K562 (cell line): ENCODE data around the gene AP2M1. TPM values are rescaled to one million over a fixed set of nuclear protein-coding genes. Genes with fewer than 3 reads are reported as not detected.

Experiments
- ATAC-seq: fragments of 200-7000 bp; cut with Tn5 transposase; 3 replicates; pipeline ENCODE4 v1.9.1; 2020; ENCODE audit warnings: moderate library complexity
- BruUV-seq: library from RNA; stranded (reverse); fragments of 400-500 nt; replicated peaks from 2 replicates; lab custom pipeline; 2021; lab: Mats Ljungman, UMichigan
- CTCF ChIA-PET: fragments of 300-600 bp; formaldehyde crosslinking; extraction: SDS; loops from one replicate; lab custom pipeline; 2021; ENCODE audit warnings: low intra/inter-chr PET ratio; lab: Yijun Ruan, JAX
- POLR2A ChIA-PET: fragments of 300-600, 350-650 bp; sonication (Branson Sonifier 250); formaldehyde crosslinking; extraction: SDS; loops from one replicate; lab custom pipeline; 2021; ENCODE audit warnings: antibody characterized with exemption, inconsistent platforms; lab: Yijun Ruan, JAX
- DNase-seq, 4 experiments: peaks; one replicate each; pipeline versions ENCODE4 v3.0.0 to v3.0.0-alpha.2; 2011 to 2018; ENCODE audit warnings: low spot score in 3 of 4, mixed read lengths in 3 of 4; ENCODE audit errors: extremely low read depth in 1 of 4
- FAIRE-seq: peaks from 2 replicates; lab custom pipeline; 2011; peaks lifted over from hg19 to GRCh38; lab: Jason Lieb, UNC
- H2AFZ ChIP-seq: 2 replicates; pipeline ENCODE4 v1.6.0; 2011; ENCODE audit warnings: low read depth, low read length, control low read depth, inconsistent platforms
- H3K27ac ChIP-seq: fragments of 200-600 bp; 3 replicates; pipeline ENCODE4 v1.8.0; 2011; ENCODE audit warnings: low read depth, mild to moderate bottlenecking, control low read depth, inconsistent platforms, low read length, moderate library complexity, mixed read lengths; ENCODE audit errors: extremely low read depth
- H3K27me3 ChIP-seq, 2 experiments: fragments of 300-600 bp in 1 of 2; 2 replicates in 1 of 2; 3 replicates in 1 of 2; pipeline versions ENCODE4 v1.6.0 to v1.8.0; 2011; ENCODE audit warnings: inconsistent platforms in 2 of 2, low read length in 2 of 2, mild to moderate bottlenecking in 1 of 2, mixed read lengths in 1 of 2, moderate library complexity in 1 of 2; ENCODE audit not compliant: control insufficient read depth in 2 of 2, insufficient read depth in 2 of 2
- H3K36me3 ChIP-seq: fragments of 300-600 bp; 3 replicates; pipeline ENCODE4 v1.8.0; 2011; ENCODE audit warnings: mild to moderate bottlenecking, low read length, inconsistent platforms; ENCODE audit not compliant: control insufficient read depth, insufficient read depth
- H3K4me1 ChIP-seq, 2 experiments: fragments of 200-600 bp in 1 of 2; replicated peaks in 1 of 2; 2 replicates in 1 of 2; 3 replicates in 1 of 2; pipeline versions ENCODE4 v1.5.1 to v1.8.0; 2011; ENCODE audit warnings: inconsistent platforms in 2 of 2, low read length in 2 of 2, mild to moderate bottlenecking in 1 of 2, mixed read lengths in 1 of 2, moderate library complexity in 1 of 2; ENCODE audit not compliant: control insufficient read depth in 2 of 2, insufficient read depth in 2 of 2
- H3K4me2 ChIP-seq: 2 replicates; pipeline ENCODE4 v1.6.1; 2011; ENCODE audit warnings: low read length, control low read depth, inconsistent platforms, mixed read lengths; ENCODE audit not compliant: insufficient read depth
- H3K4me3 ChIP-seq: fragments of 200-600 bp; sonication (generic), shearing (Covaris generic); 2 replicates; pipeline ENCODE4 v1.5.1; 2016; ENCODE audit warnings: control low read depth, inconsistent platforms
- H3K79me2 ChIP-seq: fragments of 200-600 bp; 3 replicates; pipeline ENCODE4 v1.8.0; 2011; ENCODE audit warnings: low read length, inconsistent platforms; ENCODE audit not compliant: control insufficient read depth, insufficient read depth
- H3K9ac ChIP-seq, 2 experiments: 2 replicates each; pipeline versions ENCODE4 v1.6.0 to v1.6.1; 2011; ENCODE audit warnings: low read depth in 2 of 2, low read length in 2 of 2, control low read depth in 1 of 2, inconsistent platforms in 1 of 2, mild to moderate bottlenecking in 1 of 2, mixed read lengths in 1 of 2; ENCODE audit not compliant: insufficient read depth in 1 of 2
- H3K9me1 ChIP-seq: one replicate; pipeline ENCODE4 v1.6.0; 2011; ENCODE audit warnings: inconsistent platforms, mild to moderate bottlenecking, low read length, moderate library complexity; ENCODE audit not compliant: control insufficient read depth, insufficient read depth
- H3K9me3 ChIP-seq: replicated peaks from 2 replicates; pipeline ENCODE4 v1.5.1; 2011; ENCODE audit warnings: low read depth, low read length, inconsistent platforms; ENCODE audit not compliant: control insufficient read depth, insufficient read depth
- H4K20me1 ChIP-seq: replicated peaks from 2 replicates; pipeline ENCODE4 v1.6.1; 2011; ENCODE audit warnings: low read length, inconsistent platforms, mixed read lengths; ENCODE audit not compliant: control insufficient read depth, insufficient read depth
- CBFA2T3 ChIP-seq: fragments of 450-650 bp; IDR thresholded peaks from 2 replicates; pipeline ENCODE4 v1.6.1; 2017
- CXXC5 ChIP-seq: fragments of 250-450 bp; sonication (Bioruptor Pico); IDR thresholded peaks from 2 replicates; pipeline ENCODE4 v1.8.0; 2022; ENCODE audit warnings: inconsistent platforms, mild to moderate bottlenecking, moderate library complexity
- ZBTB7A ChIP-seq: IDR thresholded peaks from 2 replicates; pipeline ENCODE4 v1.6.1; 2011; ENCODE audit warnings: low read depth, mild to moderate bottlenecking, low read length, moderate library complexity, borderline replicate concordance; ENCODE audit not compliant: control insufficient read depth
- ZNF12 ChIP-seq: sonication (generic); formaldehyde crosslinking; IDR thresholded peaks from 2 replicates; pipeline ENCODE4 v1.4.0; 2020; ENCODE audit warnings: mild to moderate bottlenecking, missing genetic modification reagents
- WGBS: fragments of 100-300 bp; shearing (Covaris generic); methylation state at CpG from one replicate; pipeline ENCODE4 v1.1.6; 2016; ENCODE audit warnings: low coverage, mixed read lengths; ENCODE audit not compliant: insufficient coverage; ENCODE audit errors: missing lambda C conversion rate; 5-methylcytosine and 5-hydroxymethylcytosine counted together
- in situ Hi-C: fragments of 300-500 bp; cut with MboI; formaldehyde crosslinking; loops from 4 replicates; pipeline ENCODE4 v1.15.0; 2018; ENCODE audit warnings: inconsistent platforms, mixed read lengths
- intact Hi-C: fragments of 100-400 bp; cut with micrococcal nuclease; formaldehyde crosslinking; loops from 2 replicates; pipeline ENCODE4 v1.14.2; 2022
- polyA plus RNA-seq, 8 experiments: library from polyadenylated mRNA; depleted of rRNA in 4 of 8; stranded (reverse) in 5 of 8; unstranded in 3 of 8; fragments of >200 nt; fragmentation: Nextera tagmentation in 2 of 8; fragmentation: Illumina TruSeq in 1 of 8; extraction: Ambion mirVana in 2 of 8; extraction: Trizol in 1 of 8; gene quantifications; 2 replicates each; pipeline versions ENCODE4 v1.2.1 to v1.2.3, GENCODE V29; 2011 to 2014; ENCODE audit warnings: inconsistent platforms in 1 of 8, missing spikeins in 1 of 8
- total RNA-seq, 7 experiments: library from RNA; depleted of rRNA in 6 of 7; stranded (reverse); fragments of >200 nt in 6 of 7; fragmentation: Illumina TruSeq in 2 of 7; extraction: Trizol in 2 of 7; gene quantifications; 2 replicates each; pipeline versions ENCODE4 v1.2.1 to v1.2.3, GENCODE V29; 2011 to 2021; ENCODE audit warnings: low replicate concordance in 1 of 7
- TF ChIP-seq, protein P1 (sequence below): sonication (generic); formaldehyde crosslinking; IDR thresholded peaks from 2 replicates; pipeline ENCODE4 v1.8.0; 2022; ENCODE audit warnings: missing genetic modification reagents, mild to moderate bottlenecking, moderate library complexity, borderline replicate concordance
- TF ChIP-seq, protein P2 (sequence below), 2 experiments: IDR thresholded peaks; 2 replicates each; pipeline ENCODE4 v1.6.1; 2011; ENCODE audit warnings: borderline replicate concordance in 1 of 2, control low read depth in 1 of 2, low read depth in 1 of 2, low read length in 1 of 2, mild to moderate bottlenecking in 1 of 2, mixed read lengths in 1 of 2, moderate library complexity in 1 of 2; ENCODE audit not compliant: insufficient read depth in 1 of 2, insufficient read length in 1 of 2, poor library complexity in 1 of 2, severe bottlenecking in 1 of 2; ENCODE audit errors: extremely low read depth in 1 of 2
- TF ChIP-seq, protein P3 (sequence below): fragments of 450-650 bp; IDR thresholded peaks from one replicate; pipeline ENCODE4 v1.6.1; 2018; ENCODE audit warnings: mild to moderate bottlenecking, moderate library complexity; ENCODE audit not compliant: partially characterized antibody

The AP2M1 gene
- total and polyA plus RNA-seq, 9 of the 15 experiments (the other 6 are each of a cell fraction or from before 2014, with no cell fraction given), result 118 to 505 (median 296) TPM

DNA sequence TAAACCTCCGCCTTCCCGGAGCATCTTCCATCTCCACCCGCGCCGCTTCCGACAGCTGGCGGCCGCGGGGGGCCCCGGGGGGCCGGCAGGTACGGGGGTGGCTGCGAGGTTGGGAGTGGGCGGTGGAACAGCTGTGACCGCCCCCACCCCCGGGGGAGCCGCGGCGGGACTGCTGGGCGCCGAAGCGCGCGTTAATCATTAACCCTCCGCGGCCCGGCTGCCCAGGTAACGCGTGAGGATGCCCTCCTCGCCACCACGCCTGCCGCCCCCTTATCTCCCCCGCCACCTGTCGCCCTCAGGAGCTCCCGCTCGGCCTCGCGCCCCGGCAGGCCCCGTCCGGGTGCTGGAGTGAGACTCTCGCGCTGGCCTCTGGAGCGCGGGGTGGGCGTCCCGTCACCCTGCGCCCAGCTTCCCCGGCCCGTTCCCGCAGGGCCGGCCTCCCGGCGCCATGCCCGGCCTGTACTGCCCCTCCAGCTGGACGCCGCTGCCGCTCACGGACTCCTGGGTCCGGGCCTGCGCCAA, 55.5 kb downstream of the AP2M1 start:
- no peak overlapping the region for H3K27ac ChIP-seq
- BruUV-seq, result no TSS peak

More for the DNA sequence above, 55.5 kb downstream of the AP2M1 start:
- 0 out of 3 replicates have a peak, but pooled peaks have one; percentile 5 for ATAC-seq
- no peaks in the 10 kb centered on the region for H3K36me3 ChIP-seq
- peak; percentile 37 to 59 (median 54) for DNase-seq
- peaks cover 15% of the 10 kb centered on the region for H4K20me1 ChIP-seq
- in situ Hi-C loops (no loop called here), intact Hi-C loops (no loop called here)
- H3K4me2 ChIP-seq, result no peak overlapping the region
- no peak overlapping the region for H3K9ac ChIP-seq
- TF ChIP-seq, protein P1, sequence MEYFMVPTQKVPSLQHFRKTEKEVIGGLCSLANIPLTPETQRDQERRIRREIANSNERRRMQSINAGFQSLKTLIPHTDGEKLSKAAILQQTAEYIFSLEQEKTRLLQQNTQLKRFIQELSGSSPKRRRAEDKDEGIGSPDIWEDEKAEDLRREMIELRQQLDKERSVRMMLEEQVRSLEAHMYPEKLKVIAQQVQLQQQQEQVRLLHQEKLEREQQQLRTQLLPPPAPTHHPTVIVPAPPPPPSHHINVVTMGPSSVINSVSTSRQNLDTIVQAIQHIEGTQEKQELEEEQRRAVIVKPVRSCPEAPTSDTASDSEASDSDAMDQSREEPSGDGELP, result peak; percentile 39; the same call in 1 of the 2 replicates
- TF ChIP-seq CBFA2T3 (peak; percentile 26; the same call in 1 of the 2 replicates), CXXC5 (0 out of 2 replicates have a peak, but pooled peaks have one; percentile 10), ZNF12 (CRISPR knock-in tag) (no peak), ZBTB7A (0 out of 2 replicates have a peak, but pooled peaks have one; percentile 21)
- TF ChIP-seq, protein P2, sequence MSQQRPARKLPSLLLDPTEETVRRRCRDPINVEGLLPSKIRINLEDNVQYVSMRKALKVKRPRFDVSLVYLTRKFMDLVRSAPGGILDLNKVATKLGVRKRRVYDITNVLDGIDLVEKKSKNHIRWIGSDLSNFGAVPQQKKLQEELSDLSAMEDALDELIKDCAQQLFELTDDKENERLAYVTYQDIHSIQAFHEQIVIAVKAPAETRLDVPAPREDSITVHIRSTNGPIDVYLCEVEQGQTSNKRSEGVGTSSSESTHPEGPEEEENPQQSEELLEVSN (IDR thresholded peaks at IDR 0.05; ENCODE audit: borderline replicate concordance in 1 of 2, extremely low read depth in 1 of 2, insufficient read depth in 1 of 2, insufficient read length in 1 of 2, low read depth in 1 of 2, low read length in 1 of 2, poor library complexity in 1 of 2, severe bottlenecking in 1 of 2), result peak in 1 of 2 experiments; percentile 52
- TF ChIP-seq, protein P3, sequence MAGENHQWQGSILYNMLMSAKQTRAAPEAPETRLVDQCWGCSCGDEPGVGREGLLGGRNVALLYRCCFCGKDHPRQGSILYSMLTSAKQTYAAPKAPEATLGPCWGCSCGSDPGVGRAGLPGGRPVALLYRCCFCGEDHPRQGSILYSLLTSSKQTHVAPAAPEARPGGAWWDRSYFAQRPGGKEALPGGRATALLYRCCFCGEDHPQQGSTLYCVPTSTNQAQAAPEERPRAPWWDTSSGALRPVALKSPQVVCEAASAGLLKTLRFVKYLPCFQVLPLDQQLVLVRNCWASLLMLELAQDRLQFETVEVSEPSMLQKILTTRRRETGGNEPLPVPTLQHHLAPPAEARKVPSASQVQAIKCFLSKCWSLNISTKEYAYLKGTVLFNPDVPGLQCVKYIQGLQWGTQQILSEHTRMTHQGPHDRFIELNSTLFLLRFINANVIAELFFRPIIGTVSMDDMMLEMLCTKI, result no peak
- H3K4me1 ChIP-seq, result peaks cover 0 to 33% of the 10 kb centered on the region in 2 experiments; a peak in 3 of 5 replicates
- no peak overlapping the region for H3K4me3 ChIP-seq
- peaks cover 46 to 66% of the 10 kb centered on the region in 2 experiments for H3K27me3 ChIP-seq
- FAIRE-seq, result no peak
- WGBS, result 5% methylated on average over 26 of the region's 61 CpGs
- no peak overlapping the region for H2AFZ ChIP-seq
- H3K9me3 ChIP-seq, result no peaks in the 10 kb centered on the region
- POLR2A ChIA-PET, result interaction anchor here (0.6 to 1.7 kb wide), 3 partner anchors 10 to 518 kb away, joined by 3 to 6 read pairs (median 3); no protein-coding TSS in a partner anchor
- CTCF ChIA-PET, result no interaction called here
- H3K79me2 ChIP-seq, result no peaks in the 10 kb centered on the region
- H3K9me1 ChIP-seq, result no peaks in the 10 kb centered on the region
